Myocyte (in vitro differentiated cells): ENCODE results near the gene MFSD6. TPM values are rescaled to one million over a fixed set of nuclear protein-coding genes. Genes with fewer than 3 reads are reported as not detected.

Experiments
- DNase-seq: peaks from one replicate; pipeline ENCODE4 v3.0.0-alpha.2; 2012; ENCODE audit warnings: low read depth
- total RNA-seq: library from RNA; depleted of rRNA; stranded (reverse); fragments of >200 nt; gene quantifications from 2 replicates; pipeline ENCODE4 v1.2.3, GENCODE V29; 2014

The MFSD6 gene
- total RNA-seq, 1 donor from 2014 or later, result 12.4 TPM

GRCh38 chr2:190435031-190435670 is 27.0 kb downstream of the MFSD6 start:
- DNase-seq, result no peak

- DNase-seq, result no peak
Observed at GRCh38 chr2:190436557-190436956, 28.4 kb downstream of the MFSD6 start.

GRCh38 chr2:190440113-190440512 is 32.0 kb downstream of the MFSD6 start:
- no peak for DNase-seq

- no peak for DNase-seq
Observed at GRCh38 chr2:190441564-190441963, 33.4 kb downstream of the MFSD6 start.

GRCh38 chr2:190443055-190443454 is 34.9 kb downstream of the MFSD6 start:
- DNase-seq, result no peak

GRCh38 chr2:190443778-190444481 is 35.8 kb downstream of the MFSD6 start:
- no peak for DNase-seq

GRCh38 chr2:190444976-190445375 is 36.8 kb downstream of the MFSD6 start:
- DNase-seq, result no peak

GRCh38 chr2:190446193-190446592 is 38.0 kb downstream of the MFSD6 start:
- no peak for DNase-seq

- peak; percentile 83 for DNase-seq
Observed at GRCh38 chr2:190446750-190447516, 38.8 kb downstream of the MFSD6 start.

GRCh38 chr2:190447766-190448165 is 39.6 kb downstream of the MFSD6 start:
- DNase-seq, result no peak

GRCh38 chr2:190449925-190450324 is 41.8 kb downstream of the MFSD6 start:
- no peak for DNase-seq

GRCh38 chr2:190450363-190450762 is 42.2 kb downstream of the MFSD6 start:
- DNase-seq, result no peak

GRCh38 chr2:190451561-190452176 is 43.5 kb downstream of the MFSD6 start:
- DNase-seq, result no peak

- no peak for DNase-seq
Observed at GRCh38 chr2:190452433-190452832, 44.3 kb downstream of the MFSD6 start.

GRCh38 chr2:190454795-190455194 is 46.6 kb downstream of the MFSD6 start:
- no peak for DNase-seq

- no peak for DNase-seq
Observed at GRCh38 chr2:190455358-190456095, 47.4 kb downstream of the MFSD6 start.

GRCh38 chr2:190456833-190457232 is 48.7 kb downstream of the MFSD6 start:
- DNase-seq, result no peak

GRCh38 chr2:190457256-190457655 is 49.1 kb downstream of the MFSD6 start:
- no peak for DNase-seq

GRCh38 chr2:190458352-190459107 is 50.4 kb downstream of the MFSD6 start:
- no peak for DNase-seq

- no peak for DNase-seq
Observed at GRCh38 chr2:190459881-190460280, 51.7 kb downstream of the MFSD6 start.
